GM18519 (cell line): Measurements from ENCODE around the gene TDRKH.
"Not testable (repeated sequence)": the region's sequence is repeated elsewhere in the genome, so short reads cannot be mapped to it uniquely, and the experiment has no call there.

ENCODE experiments used
- ATAC-seq: cut with Tn5 transposase; IDR thresholded peaks from one replicate; pipeline ENCODE4 v1.9.1; 2021; ENCODE audit warnings: mild to moderate bottlenecking, moderate library complexity; ENCODE audit not compliant: unreplicated experiment, low FRiP score

Gene TDRKH

DNA sequence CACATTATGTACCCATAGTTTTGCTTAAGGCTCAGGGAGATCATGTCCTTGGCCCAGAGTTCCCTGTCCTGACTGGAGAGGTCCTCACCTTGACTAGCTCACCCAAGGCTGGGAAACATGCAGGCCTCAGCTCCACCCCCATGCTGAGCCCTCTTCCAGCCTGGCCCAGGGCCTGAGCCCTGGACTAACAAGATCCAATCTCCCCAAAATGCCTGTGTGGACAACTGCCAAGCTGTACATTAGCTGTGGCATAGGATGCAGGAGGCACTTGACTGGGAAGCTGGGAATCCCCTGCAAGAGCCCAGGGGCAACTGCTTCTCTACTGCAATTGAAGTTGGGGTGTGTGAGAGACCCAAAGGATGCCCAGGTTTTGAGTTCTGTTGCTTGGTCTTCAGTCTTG lies 12.9 kb upstream of the TDRKH start:
- ATAC-seq, result no peak

DNA sequence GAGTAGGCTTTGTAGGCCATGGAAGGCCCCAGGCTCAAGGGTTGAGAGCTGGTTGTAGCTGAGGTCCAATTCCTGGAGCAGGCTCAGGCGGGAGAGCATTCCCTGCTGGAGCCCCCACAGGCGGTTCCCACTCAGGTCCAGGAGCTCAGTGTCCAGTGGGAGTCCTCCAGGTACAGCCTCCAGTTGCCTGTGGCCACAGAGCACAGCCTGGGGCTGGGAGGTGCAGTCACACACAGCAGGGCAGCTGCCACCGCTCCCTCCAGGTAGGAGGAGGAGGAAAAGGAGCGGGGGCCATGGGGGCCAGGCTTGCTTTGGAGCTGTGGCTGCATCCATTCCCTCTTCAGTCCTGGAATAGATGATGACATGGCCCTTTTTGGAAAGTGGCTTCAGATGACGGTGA lies 12.1 kb upstream of the TDRKH start:
- no peak for ATAC-seq

DNA sequence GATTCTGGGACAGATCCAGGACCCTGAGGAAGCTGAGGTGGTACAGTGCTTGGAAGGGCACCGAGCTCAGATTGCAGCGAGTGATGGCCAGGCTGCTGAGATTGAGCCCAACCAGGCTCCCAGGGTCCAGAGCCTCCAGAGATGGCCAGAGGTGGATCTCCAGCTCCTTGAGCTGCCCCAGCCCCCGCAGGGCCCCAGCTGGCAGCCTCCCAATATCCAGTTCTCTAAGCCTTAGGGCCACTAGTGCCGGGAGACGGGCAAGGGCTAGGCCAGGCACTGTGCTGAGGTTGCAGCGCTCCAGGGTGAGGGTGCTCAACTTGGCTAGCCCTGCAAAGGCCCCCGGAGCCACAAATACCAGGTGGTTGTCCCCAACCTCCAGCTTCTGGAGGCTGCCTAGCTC lies 11.5 kb upstream of the TDRKH start:
- ATAC-seq, result no peak

DNA sequence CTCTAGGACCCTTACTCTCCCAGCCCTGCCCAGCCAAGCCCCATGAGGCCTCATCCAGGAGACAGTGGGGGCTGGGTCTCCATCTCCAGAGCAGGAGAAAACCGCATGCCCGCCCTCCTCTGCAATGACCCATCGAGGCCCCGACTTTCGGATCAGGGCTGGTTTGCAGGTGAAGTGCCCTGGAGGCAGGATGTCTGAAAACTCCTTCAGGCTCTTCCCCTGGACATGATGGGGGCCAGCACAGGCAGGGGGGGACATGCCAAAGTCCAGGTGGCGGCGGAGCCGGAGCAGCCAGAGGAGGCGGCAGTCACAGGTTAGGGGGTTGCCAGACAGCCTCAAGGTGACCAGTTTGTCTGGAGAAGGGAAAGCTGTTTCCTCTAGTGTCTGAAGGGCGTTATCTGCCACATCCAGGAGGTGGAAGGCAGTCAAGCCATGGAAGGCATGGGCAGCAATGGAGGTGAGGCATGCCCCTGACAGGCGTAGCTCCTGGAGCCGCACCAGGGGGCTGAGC lies 11.1 kb upstream of the TDRKH start:
- ATAC-seq, result no peak

DNA sequence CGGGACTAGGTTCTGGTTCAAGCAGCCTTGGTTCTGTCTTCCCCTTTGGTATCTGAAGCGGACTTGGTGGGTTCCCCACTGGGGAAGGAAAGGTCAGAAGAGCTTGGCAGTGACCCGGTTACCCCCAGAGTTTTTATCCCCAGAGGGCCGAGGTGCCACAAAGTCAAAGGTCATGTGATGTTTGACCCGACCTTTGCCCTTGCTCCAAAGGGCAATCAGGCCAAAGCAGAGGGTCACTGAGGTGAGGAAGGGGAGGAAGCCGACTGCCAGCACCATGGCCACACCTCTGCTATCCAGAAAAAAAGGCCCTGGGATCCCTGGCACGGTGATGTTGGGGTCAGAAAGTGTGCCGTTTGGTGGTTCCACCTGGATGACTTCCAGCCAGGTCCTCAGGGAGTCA lies 10.5 kb upstream of the TDRKH start:
- no peak for ATAC-seq

DNA sequence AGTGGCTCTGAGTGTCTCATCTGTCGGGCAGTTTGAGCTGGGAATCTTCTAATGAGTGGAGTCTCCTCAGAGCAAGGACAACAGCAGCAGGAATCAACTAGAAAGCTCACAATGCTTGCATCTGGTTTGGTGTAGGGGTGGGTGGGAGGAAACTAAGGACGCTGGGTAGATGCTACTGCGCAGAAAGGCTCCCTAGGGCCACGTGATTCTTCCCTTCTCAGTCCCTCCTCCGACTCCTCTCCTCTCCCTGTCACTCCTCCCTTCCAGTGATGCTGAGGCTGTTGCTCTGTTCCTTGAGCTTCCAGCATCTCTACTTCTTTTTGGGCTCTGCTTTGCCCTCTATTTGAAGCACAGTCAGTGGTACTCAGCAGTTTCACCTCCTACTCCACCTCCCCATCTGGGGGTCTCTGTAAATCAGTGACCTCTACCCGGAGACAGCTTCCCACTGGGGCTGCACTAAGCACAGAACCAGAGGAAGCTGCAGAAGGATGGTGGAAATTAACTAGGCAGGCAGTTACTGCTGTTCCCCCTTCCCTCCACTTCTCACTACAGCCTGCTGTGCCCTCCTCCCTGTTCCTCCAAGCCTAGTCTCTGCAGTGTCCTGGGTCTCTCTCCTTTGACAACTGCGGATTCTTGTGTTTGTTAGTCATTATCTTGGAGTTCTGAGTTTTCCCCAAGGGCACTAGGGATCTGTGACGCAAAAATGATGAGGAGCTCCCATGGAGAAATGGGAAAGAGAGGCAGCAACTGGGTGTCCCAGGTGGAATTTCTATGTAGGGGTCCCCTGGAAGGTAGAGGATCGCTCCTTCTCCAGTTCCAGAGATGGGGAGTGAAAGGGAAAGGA lies 9.1 kb upstream of the TDRKH start:
- no peak for ATAC-seq

DNA sequence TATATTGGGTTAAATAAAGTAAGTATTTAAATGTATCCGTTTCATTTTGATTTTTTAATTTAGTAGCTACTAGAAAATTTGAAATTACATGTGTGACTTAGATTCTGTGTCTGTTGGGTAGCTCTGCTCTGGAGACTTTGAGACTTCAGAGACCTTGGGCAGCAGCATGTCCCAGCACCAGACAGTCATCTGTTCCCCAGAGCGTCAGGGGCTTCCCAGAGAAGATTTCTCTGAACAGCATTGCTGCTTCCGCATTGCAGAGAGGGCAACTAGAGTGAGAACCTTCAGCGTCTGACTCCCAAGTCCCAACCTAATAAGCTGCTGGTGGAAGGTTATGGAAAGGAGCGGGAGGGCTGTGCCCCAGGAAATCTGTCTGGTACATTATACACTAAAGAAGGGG lies 8.3 kb upstream of the TDRKH start:
- no peak for ATAC-seq

DNA sequence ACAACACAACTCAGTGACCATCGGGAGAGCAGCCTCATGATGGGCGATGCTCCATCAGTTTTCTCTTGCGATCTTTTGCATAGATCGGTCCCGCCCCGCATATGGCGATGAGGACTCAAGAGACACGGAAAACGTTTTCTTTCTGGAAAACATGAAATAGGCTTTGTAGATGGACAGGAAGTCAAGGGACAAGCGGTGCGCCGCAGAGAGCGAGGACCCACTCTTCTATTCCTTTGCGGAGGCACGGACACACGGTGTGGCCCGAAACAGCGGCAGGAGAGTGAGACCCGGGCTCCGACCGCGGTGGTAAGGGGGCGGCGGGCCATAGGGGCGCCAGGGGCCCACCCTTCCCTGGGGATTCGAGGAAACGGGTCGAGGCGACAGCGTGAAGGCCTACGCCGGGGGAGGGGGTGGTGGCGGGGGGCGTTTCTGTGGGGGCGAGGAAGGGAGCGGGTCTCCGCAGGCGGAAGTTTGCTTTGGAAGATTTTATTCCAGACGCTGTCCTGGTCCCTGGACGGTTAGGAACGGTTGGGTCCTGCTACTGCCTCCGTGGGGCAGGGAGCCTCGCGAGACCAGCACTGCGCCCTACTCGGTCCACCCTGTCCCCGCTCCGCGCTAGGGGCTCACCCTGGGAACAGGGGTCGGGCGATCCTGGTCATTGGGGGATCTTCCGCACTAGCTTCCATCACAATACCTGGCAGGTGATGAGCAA lies 796 bp upstream of the TDRKH start:
- ATAC-seq, result no peak

DNA sequence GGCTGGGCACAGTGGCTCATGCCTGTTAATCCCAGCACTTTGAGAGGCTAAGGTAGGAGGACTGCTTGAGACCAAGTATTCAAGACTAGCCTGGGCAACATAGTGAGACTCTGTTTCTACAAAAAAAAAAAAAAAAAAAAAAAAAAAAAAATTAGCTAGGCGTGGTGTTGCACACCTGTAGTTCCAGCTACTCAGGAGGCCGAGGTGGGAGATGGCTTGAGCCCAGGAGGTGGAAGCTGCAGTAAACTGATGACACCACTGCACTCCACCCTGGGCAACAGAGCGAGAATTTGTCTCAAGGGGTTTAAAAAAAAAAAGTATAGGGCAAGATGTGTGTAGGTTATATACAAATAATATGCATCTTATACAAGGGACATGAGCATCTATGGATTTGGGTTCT lies 2.6 kb downstream of the TDRKH start:
- no peak for ATAC-seq

- no peak for ATAC-seq
Observed at GRCh38 chr1:151783796-151784195, 6.5 kb downstream of the TDRKH start.

DNA sequence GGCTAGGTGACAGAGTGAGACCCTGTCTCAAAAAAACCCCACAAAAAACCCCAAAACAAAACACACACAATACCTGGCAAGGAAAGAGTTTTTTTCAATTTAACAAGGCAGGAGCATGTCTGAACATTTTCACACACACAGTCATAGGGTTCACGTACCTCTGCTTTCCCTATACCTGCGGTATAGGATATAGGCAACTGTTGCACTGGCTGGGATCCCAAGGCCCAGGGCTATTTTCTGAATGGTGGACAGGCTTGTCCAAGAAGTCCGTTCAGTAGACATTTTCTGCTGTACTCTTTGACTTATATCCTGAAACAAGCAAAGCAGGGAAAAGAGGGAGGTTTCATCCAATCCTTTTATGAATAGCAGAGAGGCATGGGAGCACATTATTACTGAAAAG lies 7.6 kb downstream of the TDRKH start:
- no peak for ATAC-seq

- ATAC-seq, result not testable (repeated sequence)
Observed at GRCh38 chr1:151782026-151782425, 8.3 kb downstream of the TDRKH start.

DNA sequence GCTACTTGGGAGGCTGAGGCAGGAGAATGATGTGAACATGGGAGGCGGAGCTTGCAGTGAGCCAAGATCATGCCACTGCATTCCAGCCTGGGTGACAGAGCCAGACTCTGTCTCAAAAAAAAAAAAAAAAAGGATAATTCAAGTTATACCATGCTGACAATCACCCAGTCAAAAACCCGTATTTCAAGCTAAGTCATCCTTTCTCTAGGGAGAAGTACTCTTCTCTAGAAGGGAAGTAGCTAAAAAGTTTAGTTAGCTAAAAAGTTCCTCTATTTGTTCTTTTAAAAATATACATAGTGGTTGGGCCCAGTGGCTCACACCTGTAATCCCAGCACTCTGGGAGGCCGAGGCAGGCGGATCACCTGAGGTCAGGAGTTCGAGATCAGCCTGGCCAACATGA lies 9.6 kb downstream of the TDRKH start:
- not testable (repeated sequence) for ATAC-seq

GRCh38 chr1:151779852-151780251 lies 10.4 kb downstream of the TDRKH start:
- ATAC-seq, result no peak

- no peak for ATAC-seq
Observed at GRCh38 chr1:151777317-151777716, 13.0 kb downstream of the TDRKH start.

DNA sequence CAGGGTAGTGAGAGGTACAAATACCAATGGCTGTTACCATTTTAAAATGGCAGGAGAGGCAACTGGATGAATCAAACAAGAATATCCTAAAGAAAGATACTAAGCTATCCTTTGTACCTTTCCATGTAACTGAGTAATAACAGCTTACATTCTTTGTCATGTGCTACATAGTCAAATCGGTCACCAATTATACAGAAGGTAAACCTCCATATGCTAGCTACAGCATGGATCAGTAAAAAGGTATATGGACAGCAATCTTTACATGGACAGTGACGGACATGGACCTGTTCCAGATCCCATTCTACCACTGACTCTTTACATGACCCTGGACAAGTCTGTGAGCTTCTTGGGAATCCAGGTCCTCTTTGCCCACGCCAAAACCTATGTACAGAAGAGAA lies 13.6 kb downstream of the TDRKH start:
- ATAC-seq, result no peak

GRCh38 chr1:151775894-151776664 lies 14.2 kb downstream of the TDRKH start:
- no peak for ATAC-seq

DNA sequence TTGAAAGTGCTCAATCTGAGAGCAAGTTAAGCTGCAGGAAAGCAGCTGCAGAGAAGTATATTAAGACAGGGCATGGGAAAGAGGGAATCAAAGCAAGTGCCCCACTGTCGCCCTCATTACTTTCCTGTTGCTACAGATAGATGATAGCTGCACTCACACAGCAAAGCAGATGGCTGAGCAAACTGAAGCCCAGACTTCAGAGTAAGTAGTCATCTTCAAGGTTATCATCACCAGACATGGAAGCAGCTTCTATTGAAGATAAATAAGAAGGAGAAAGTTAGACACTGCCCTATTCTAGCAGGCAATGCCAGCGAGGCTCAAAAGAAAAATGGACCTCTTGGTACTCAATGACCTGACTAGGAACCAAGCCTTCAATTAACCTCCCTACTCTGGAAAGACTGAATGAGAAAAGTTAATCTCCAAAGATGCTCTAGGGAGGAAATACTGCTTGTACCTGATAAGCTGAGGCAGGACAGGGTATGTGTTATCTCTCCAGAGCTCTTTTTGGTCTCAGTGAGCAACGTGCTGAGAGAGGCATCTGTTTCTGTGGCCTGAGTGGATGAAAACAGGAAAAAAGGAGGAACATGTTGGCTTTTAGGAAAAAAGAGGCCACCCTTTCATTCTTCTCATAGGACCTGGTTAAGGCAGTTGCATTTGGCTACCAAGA lies 15.9 kb downstream of the TDRKH start:
- ATAC-seq, result no peak

- no peak for ATAC-seq
Observed at GRCh38 chr1:151773702-151774101, 16.6 kb downstream of the TDRKH start.

GRCh38 chr1:151769270-151769669 lies 21.0 kb downstream of the TDRKH start:
- not testable (repeated sequence) for ATAC-seq
